Measurements from ENCODE around the gene BBX.

BBX gene

GRCh38 chr3:107795514-107796094 lies 272.8 kb downstream of the BBX start:
- in situ Hi-C loops (cut with HindIII; ENCODE audit: low pct_unique_long_range_greater_than_20kb, low sequenced_read_pairs), result no loop called here
- no peak for TF ChIP-seq JUND (IDR thresholded peaks at IDR 0.05; ENCODE audit: low read depth)
- no peak for DNase-seq (ENCODE audit: low read depth in 1 of 2, low spot score in 1 of 2)

- in situ Hi-C loops (cut with HindIII; ENCODE audit: low pct_unique_long_range_greater_than_20kb, low sequenced_read_pairs), result no loop called here
- DNase-seq (ENCODE audit: low read depth in 1 of 2, low spot score in 1 of 2), result no peak
- TF ChIP-seq JUND (IDR thresholded peaks at IDR 0.05; ENCODE audit: low read depth), result no peak
These were observed 274.0 kb downstream of the BBX start for GRCh38 chr3:107796791-107797190.

- no peak for TF ChIP-seq JUND (IDR thresholded peaks at IDR 0.05; ENCODE audit: low read depth)
- in situ Hi-C loops (cut with HindIII; ENCODE audit: low pct_unique_long_range_greater_than_20kb, low sequenced_read_pairs), result no loop called here
- DNase-seq (ENCODE audit: low read depth in 1 of 2, low spot score in 1 of 2), result no peak
These were observed 274.8 kb downstream of the BBX start for GRCh38 chr3:107797586-107797985.

GRCh38 chr3:107798381-107798780 lies 275.6 kb downstream of the BBX start:
- DNase-seq (ENCODE audit: low read depth in 1 of 2, low spot score in 1 of 2), result no peak
- TF ChIP-seq JUND (IDR thresholded peaks at IDR 0.05; ENCODE audit: low read depth), result no peak
- in situ Hi-C loops (cut with HindIII; ENCODE audit: low pct_unique_long_range_greater_than_20kb, low sequenced_read_pairs), result no loop called here

GRCh38 chr3:107800710-107801109 lies 277.9 kb downstream of the BBX start:
- no peak for DNase-seq (ENCODE audit: low read depth in 1 of 2, low spot score in 1 of 2)
- in situ Hi-C loops (cut with HindIII; ENCODE audit: low pct_unique_long_range_greater_than_20kb, low sequenced_read_pairs), result no loop called here
- TF ChIP-seq JUND (IDR thresholded peaks at IDR 0.05; ENCODE audit: low read depth), result no peak

GRCh38 chr3:107803170-107803569 lies 280.4 kb downstream of the BBX start:
- TF ChIP-seq JUND (IDR thresholded peaks at IDR 0.05; ENCODE audit: low read depth), result no peak
- in situ Hi-C loops (cut with HindIII; ENCODE audit: low pct_unique_long_range_greater_than_20kb, low sequenced_read_pairs), result no loop called here
- DNase-seq (ENCODE audit: low read depth in 1 of 2, low spot score in 1 of 2), result no peak

- no peak for TF ChIP-seq JUND (IDR thresholded peaks at IDR 0.05; ENCODE audit: low read depth)
- in situ Hi-C loops (cut with HindIII; ENCODE audit: low pct_unique_long_range_greater_than_20kb, low sequenced_read_pairs), result no loop called here
These were observed 283.3 kb downstream of the BBX start for GRCh38 chr3:107806021-107806420.

GRCh38 chr3:107806536-107806935 lies 283.8 kb downstream of the BBX start:
- no peak for TF ChIP-seq JUND (IDR thresholded peaks at IDR 0.05; ENCODE audit: low read depth)
- peak in 1 of 2 experiments; percentile 13 for DNase-seq (ENCODE audit: low read depth in 1 of 2, low spot score in 1 of 2)
- in situ Hi-C loops (cut with HindIII; ENCODE audit: low pct_unique_long_range_greater_than_20kb, low sequenced_read_pairs), result no loop called here

More at GRCh38 chr3:107806021-107806420, 283.3 kb downstream of the BBX start:
- DNase-seq (ENCODE audit: low read depth in 1 of 2, low spot score in 1 of 2), result no peak

GRCh38 chr3:107810171-107811071 lies 287.7 kb downstream of the BBX start:
- in situ Hi-C loops (cut with HindIII; ENCODE audit: low pct_unique_long_range_greater_than_20kb, low sequenced_read_pairs), result no loop called here
- no peak for TF ChIP-seq JUND (IDR thresholded peaks at IDR 0.05; ENCODE audit: low read depth)
- no peak for DNase-seq (ENCODE audit: low read depth in 1 of 2, low spot score in 1 of 2)

- in situ Hi-C loops (cut with HindIII; ENCODE audit: low pct_unique_long_range_greater_than_20kb, low sequenced_read_pairs), result no loop called here
- no peak for DNase-seq (ENCODE audit: low read depth in 1 of 2, low spot score in 1 of 2)
- TF ChIP-seq JUND (IDR thresholded peaks at IDR 0.05; ENCODE audit: low read depth), result no peak
These were observed 290.3 kb downstream of the BBX start for GRCh38 chr3:107813026-107813425.

GRCh38 chr3:107816107-107816506 lies 293.3 kb downstream of the BBX start:
- in situ Hi-C loops (cut with HindIII; ENCODE audit: low pct_unique_long_range_greater_than_20kb, low sequenced_read_pairs), result no loop called here
- no peak for DNase-seq (ENCODE audit: low read depth in 1 of 2, low spot score in 1 of 2)
- no peak for TF ChIP-seq JUND (IDR thresholded peaks at IDR 0.05; ENCODE audit: low read depth)

GRCh38 chr3:107817076-107817475 lies 294.3 kb downstream of the BBX start:
- no peak for TF ChIP-seq JUND (IDR thresholded peaks at IDR 0.05; ENCODE audit: low read depth)
- DNase-seq (ENCODE audit: low read depth in 1 of 2, low spot score in 1 of 2), result no peak
- in situ Hi-C loops (cut with HindIII; ENCODE audit: low pct_unique_long_range_greater_than_20kb, low sequenced_read_pairs), result no loop called here

- in situ Hi-C loops (cut with HindIII; ENCODE audit: low pct_unique_long_range_greater_than_20kb, low sequenced_read_pairs), result no loop called here
- no peak for TF ChIP-seq JUND (IDR thresholded peaks at IDR 0.05; ENCODE audit: low read depth)
- DNase-seq (ENCODE audit: low read depth in 1 of 2, low spot score in 1 of 2), result no peak
These were observed 295.3 kb downstream of the BBX start for GRCh38 chr3:107818025-107818424.

Data from T47D (cell line).